DOHH2 (cell line): ENCODE measurements around the gene ACTN4.

Experiments used
- H3F3A ChIP-seq: fragments of 200-600 bp; sonication (generic), shearing (Covaris generic); 2 replicates; pipeline ENCODE4 v1.6.0; 2016; ENCODE audit warnings: antibody characterized with exemption, mild to moderate bottlenecking; ENCODE audit not compliant: control insufficient read depth, insufficient read depth
- H3K27ac ChIP-seq: fragments of 200-600 bp; sonication (generic); 2 replicates; pipeline ENCODE4 v1.5.1; 2014; ENCODE audit warnings: low read depth, mild to moderate bottlenecking, low read length, moderate library complexity
- H3K27me3 ChIP-seq: fragments of 200-600 bp; sonication (generic); 2 replicates; pipeline ENCODE4 v1.6.1; 2014; ENCODE audit warnings: mild to moderate bottlenecking, low read length, mixed read lengths; ENCODE audit not compliant: control insufficient read depth
- H3K36me3 ChIP-seq: fragments of 200-600 bp; sonication (generic); 2 replicates; pipeline ENCODE4 v1.6.1; 2014; ENCODE audit warnings: mild to moderate bottlenecking, low read length, moderate library complexity, mixed read lengths; ENCODE audit not compliant: control insufficient read depth
- H3K4me1 ChIP-seq: fragments of 200-600 bp; sonication (generic); 2 replicates; pipeline ENCODE4 v1.6.1; 2014; ENCODE audit warnings: mild to moderate bottlenecking, low read length, mixed read lengths; ENCODE audit not compliant: control insufficient read depth
- H3K4me2 ChIP-seq: fragments of 200-600 bp; sonication (generic); 2 replicates; pipeline ENCODE4 v1.6.0; 2014; ENCODE audit warnings: mild to moderate bottlenecking, low read length, moderate library complexity
- H3K4me3 ChIP-seq: fragments of 200-600 bp; sonication (generic); 2 replicates; pipeline ENCODE4 v1.5.1; 2014; ENCODE audit warnings: mild to moderate bottlenecking, low read length, mixed read lengths
- H3K79me2 ChIP-seq: fragments of 200-600 bp; sonication (generic); 2 replicates; pipeline ENCODE4 v1.6.1; 2014; ENCODE audit warnings: mild to moderate bottlenecking, low read length, mixed read lengths; ENCODE audit not compliant: control insufficient read depth
- H3K9me2 ChIP-seq: fragments of 200-600 bp; sonication (generic); replicated peaks from 2 replicates; pipeline ENCODE4 v1.6.1; 2014; ENCODE audit warnings: mild to moderate bottlenecking, low read length, mixed read lengths; ENCODE audit not compliant: control insufficient read depth
- H3K9me3 ChIP-seq: fragments of 200-600 bp; sonication (generic); 2 replicates; pipeline ENCODE4 v1.6.1; 2014; ENCODE audit warnings: antibody characterized with exemption, low read length, mixed read lengths; ENCODE audit not compliant: control insufficient read depth, insufficient read depth
- H4K20me1 ChIP-seq: fragments of 200-600 bp; sonication (generic); 2 replicates; pipeline ENCODE4 v1.6.0; 2014; ENCODE audit warnings: low read depth, mild to moderate bottlenecking, antibody characterized with exemption, low read length, moderate library complexity; ENCODE audit not compliant: control insufficient read depth, insufficient read depth
- CTCF ChIP-seq: fragments of 200-600 bp; sonication (generic); IDR thresholded peaks from one replicate; pipeline ENCODE4 v1.5.1; 2014; ENCODE audit warnings: antibody characterized with exemption, mild to moderate bottlenecking, low read depth, low read length; ENCODE audit not compliant: poor library complexity, severe bottlenecking
- EZH2phosphoT487 ChIP-seq: fragments of 200-600 bp; sonication (generic); IDR thresholded peaks from 2 replicates; pipeline ENCODE4 v1.6.1; 2017; ENCODE audit warnings: borderline replicate concordance, mild to moderate bottlenecking, antibody characterized with exemption, low read length, moderate library complexity, mixed read lengths

Gene ACTN4

GRCh38 chr19:38699027-38699346, 51.5 kb downstream of the ACTN4 start:
- Histone ChIP-seq H3K27ac (no peak overlapping the region), H3K27me3 (no peaks in the 10 kb centered on the region), H3K4me3 (no peak overlapping the region), H3K9me2 (no peaks in the 10 kb centered on the region), H3K36me3 (peaks cover 40% of the 10 kb centered on the region), H3K4me1 (peaks cover 10% of the 10 kb centered on the region), H3F3A (no peaks in the 10 kb centered on the region), H4K20me1 (peaks cover 13% of the 10 kb centered on the region), H3K79me2 (peaks cover 56% of the 10 kb centered on the region), H3K4me2 (no peak overlapping the region), H3K9me3 (no peaks in the 10 kb centered on the region)
- TF ChIP-seq EZH2phosphoT487 = no peak
- no peak for TF ChIP-seq CTCF

- Histone ChIP-seq H3K4me1 (peaks cover 5% of the 10 kb centered on the region), H4K20me1 (peaks cover 13% of the 10 kb centered on the region), H3K79me2 (peaks cover 51% of the 10 kb centered on the region)
Measured at GRCh38 chr19:38699647-38700349, 52.3 kb downstream of the ACTN4 start.

GRCh38 chr19:38700350-38700901, 53.0 kb downstream of the ACTN4 start:
- Histone ChIP-seq H3K9me3 (no peaks in the 10 kb centered on the region), H3K27me3 (no peaks in the 10 kb centered on the region), H3K36me3 (peaks cover 52% of the 10 kb centered on the region), H3F3A (no peaks in the 10 kb centered on the region), H3K4me3 (no peak overlapping the region), H3K4me2 (no peak overlapping the region), H4K20me1 (peaks cover 12% of the 10 kb centered on the region), H3K4me1 (no peaks in the 10 kb centered on the region), H3K27ac (no peak overlapping the region), H3K9me2 (no peaks in the 10 kb centered on the region), H3K79me2 (peaks cover 45% of the 10 kb centered on the region)
- no peak for TF ChIP-seq CTCF
- no peak for TF ChIP-seq EZH2phosphoT487

More at GRCh38 chr19:38699647-38700349, 52.3 kb downstream of the ACTN4 start:
- no peak overlapping the region for H3K4me3 ChIP-seq
- no peaks in the 10 kb centered on the region for H3K9me3 ChIP-seq
- H3F3A ChIP-seq = no peaks in the 10 kb centered on the region
- H3K4me2 ChIP-seq = no peak overlapping the region
- H3K36me3 ChIP-seq = peaks cover 46% of the 10 kb centered on the region
- TF ChIP-seq CTCF (no peak), EZH2phosphoT487 (no peak)
- H3K27ac ChIP-seq = no peak overlapping the region
- no peaks in the 10 kb centered on the region for H3K27me3 ChIP-seq
- no peaks in the 10 kb centered on the region for H3K9me2 ChIP-seq
